ENCODE results near the gene INHBB. TPM values are rescaled to one million over a fixed set of nuclear protein-coding genes. Genes with fewer than 3 reads are reported as not detected.

The INHBB gene
- total RNA-seq, 2 experiments from 2014 or later, result not detected

DNA sequence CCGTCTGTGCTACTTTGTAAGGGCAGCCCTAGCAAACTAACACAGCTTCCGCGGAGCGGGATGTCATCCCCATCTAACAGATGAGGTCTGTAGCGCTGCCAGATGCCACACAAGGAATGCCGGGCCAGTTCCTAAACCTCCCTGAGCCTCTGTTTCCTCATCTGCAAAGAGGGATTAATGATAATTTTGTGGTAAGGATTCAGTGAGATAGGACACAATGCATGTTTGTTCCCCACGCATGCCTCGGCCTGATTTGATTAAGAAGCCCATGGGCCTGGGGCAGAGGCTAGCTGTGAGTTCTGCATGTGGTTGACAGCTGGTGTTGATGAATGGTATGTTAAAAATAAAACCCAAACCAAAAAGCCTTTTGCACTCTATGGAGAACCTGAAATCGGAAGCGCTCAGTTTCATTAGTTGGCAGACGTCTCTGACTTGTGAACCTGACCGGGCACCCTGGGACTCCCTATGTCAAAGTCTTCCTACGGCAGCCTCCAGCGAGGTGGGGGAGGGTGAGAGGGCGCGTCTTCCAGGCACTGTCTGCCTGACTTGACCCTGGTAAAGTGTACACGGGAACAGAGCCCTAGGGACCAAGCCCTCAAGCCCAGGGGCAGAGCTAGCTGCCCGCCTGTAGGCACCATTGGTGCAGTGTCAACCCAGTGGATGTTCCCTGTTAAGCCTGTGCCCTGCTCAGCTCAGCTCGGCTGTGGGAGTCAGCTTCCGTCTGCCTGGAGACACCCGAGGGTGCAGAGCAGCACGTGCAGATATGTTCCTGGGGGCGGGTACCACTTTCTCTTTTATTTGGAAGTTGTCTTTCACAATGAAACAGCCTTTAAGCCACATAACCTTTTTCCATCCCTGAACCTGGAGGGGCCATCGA lies 14.8 kb upstream of the INHBB start:
- peaks cover 4% of the 10 kb centered on the region for H3K27me3 Mint-ChIP-seq (ENCODE audit: low read depth)
- no peak overlapping the region for H3K4me3 Mint-ChIP-seq
- CTCF ChIA-PET, result no interaction called here
- no peaks in the 10 kb centered on the region for H3K36me3 Mint-ChIP-seq (ENCODE audit: low read depth)
- intact Hi-C loops (cut with micrococcal nuclease), result no loop called here
- peaks cover 3% of the 10 kb centered on the region for H3K9me3 Mint-ChIP-seq
- no peaks in the 10 kb centered on the region for H3K4me1 Mint-ChIP-seq (ENCODE audit: low read depth)
- DNase-seq, result no peak
- H3K27ac Mint-ChIP-seq, result no peak overlapping the region

DNA sequence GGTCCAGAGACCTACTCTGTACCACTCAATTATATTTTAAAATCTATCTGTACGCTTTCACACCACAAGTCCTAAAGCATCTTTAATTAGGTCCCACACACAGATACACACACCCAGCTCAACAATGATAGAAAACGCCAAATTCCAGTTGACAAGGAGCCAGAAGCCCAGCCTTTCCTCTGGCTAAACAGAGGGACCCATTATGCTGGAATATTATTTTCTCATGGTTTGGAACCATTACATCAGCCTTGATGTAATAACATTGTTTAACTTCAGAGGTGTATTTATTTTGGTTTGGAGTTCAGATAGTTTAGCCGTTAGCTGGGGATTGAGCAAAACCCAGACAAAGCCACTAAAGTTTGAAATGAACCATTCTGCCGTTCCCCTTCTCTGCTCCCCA lies 14.0 kb upstream of the INHBB start:
- intact Hi-C loops (cut with micrococcal nuclease), result no loop called here
- CTCF ChIA-PET, result interaction anchor here (0.8 kb wide), 1 partner anchor 99 kb away, joined by 5 read pairs; no protein-coding TSS in a partner anchor
- no peaks in the 10 kb centered on the region for H3K36me3 Mint-ChIP-seq (ENCODE audit: low read depth)
- H3K27me3 Mint-ChIP-seq (ENCODE audit: low read depth), result peaks cover 6% of the 10 kb centered on the region
- no peaks in the 10 kb centered on the region for H3K4me1 Mint-ChIP-seq (ENCODE audit: low read depth)
- H3K9me3 Mint-ChIP-seq, result peaks cover 3% of the 10 kb centered on the region
- no peak for DNase-seq
- H3K27ac Mint-ChIP-seq, result no peak overlapping the region
- H3K4me3 Mint-ChIP-seq, result no peak overlapping the region

DNA sequence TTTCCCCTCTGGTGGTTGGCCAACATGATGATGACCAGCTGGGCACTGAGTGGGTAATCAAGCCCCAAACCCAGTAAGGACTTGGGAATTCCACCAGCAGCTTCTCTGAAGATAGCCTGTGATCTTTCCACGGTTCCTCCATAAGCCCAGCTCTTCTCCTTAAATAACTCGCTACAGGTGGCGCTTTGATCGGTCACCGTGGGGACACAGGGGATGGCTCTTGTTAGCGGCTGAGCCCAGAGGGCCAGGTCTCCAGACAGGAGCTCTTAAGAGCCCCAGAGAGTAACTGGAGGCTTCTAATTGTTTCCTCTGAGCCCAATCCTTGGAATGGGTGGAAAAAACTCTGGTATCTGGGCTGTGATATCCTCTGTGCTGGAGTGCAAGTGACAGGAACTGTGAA lies 13.6 kb upstream of the INHBB start:
- peaks cover 3% of the 10 kb centered on the region for H3K9me3 Mint-ChIP-seq
- H3K27me3 Mint-ChIP-seq (ENCODE audit: low read depth), result peaks cover 7% of the 10 kb centered on the region
- intact Hi-C loops (cut with micrococcal nuclease), result no loop called here
- DNase-seq, result no peak
- CTCF ChIA-PET, result interaction anchor here (0.8 kb wide), 1 partner anchor 100 kb away, joined by 5 read pairs; no protein-coding TSS in a partner anchor
- H3K4me3 Mint-ChIP-seq, result no peak overlapping the region
- no peaks in the 10 kb centered on the region for H3K4me1 Mint-ChIP-seq (ENCODE audit: low read depth)
- H3K36me3 Mint-ChIP-seq (ENCODE audit: low read depth), result no peaks in the 10 kb centered on the region
- no peak overlapping the region for H3K27ac Mint-ChIP-seq

DNA sequence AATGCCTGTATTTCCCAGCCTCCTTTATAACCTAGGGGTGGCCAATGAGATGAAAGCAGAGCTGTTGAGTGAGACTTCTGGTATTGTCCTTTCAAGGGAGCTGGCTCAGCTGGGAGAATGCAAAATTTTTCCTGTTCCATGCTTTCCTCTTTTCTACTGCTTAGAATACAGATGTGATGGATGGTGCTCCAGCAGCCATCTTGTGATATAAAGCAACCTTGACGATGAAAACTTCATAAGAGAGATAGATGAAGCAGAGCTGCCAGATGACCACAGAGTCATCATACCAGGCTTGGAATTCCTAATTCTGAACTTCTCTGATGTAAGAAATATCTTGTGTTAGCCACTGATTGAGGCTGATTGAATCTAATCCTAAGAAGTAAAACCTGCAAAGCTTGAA lies 11.9 kb upstream of the INHBB start:
- no peak overlapping the region for H3K4me3 Mint-ChIP-seq
- peaks cover 11% of the 10 kb centered on the region for H3K27me3 Mint-ChIP-seq (ENCODE audit: low read depth)
- DNase-seq, result no peak
- no peaks in the 10 kb centered on the region for H3K36me3 Mint-ChIP-seq (ENCODE audit: low read depth)
- no peak overlapping the region for H3K27ac Mint-ChIP-seq
- H3K9me3 Mint-ChIP-seq, result peaks cover 3% of the 10 kb centered on the region
- H3K4me1 Mint-ChIP-seq (ENCODE audit: low read depth), result no peaks in the 10 kb centered on the region
- CTCF ChIA-PET, result interaction anchor here (0.7 to 1.2 kb wide), 3 partner anchors 9 to 347 kb away, joined by 3 to 4 read pairs (median 4); no protein-coding TSS in a partner anchor
- intact Hi-C loops (cut with micrococcal nuclease), result no loop called here

DNA sequence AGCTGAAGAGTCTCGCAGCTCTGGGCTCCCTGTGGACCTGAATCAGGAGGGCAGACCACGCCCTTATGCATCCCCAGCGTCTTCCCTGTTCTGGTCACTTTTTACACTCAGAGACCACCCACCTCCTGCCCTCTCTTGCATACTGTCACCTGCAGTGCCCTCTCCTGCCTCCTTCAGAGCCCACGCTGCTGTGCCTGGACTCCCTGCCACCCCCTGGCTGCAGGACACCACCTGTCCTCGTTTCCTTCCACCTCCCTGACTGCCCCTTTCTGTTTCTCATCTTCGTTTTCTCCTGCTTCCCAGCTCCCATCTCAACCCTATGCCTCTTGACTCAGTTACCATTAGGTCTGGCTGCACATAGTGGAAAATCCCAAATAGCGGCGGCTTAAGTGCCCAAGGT lies 9.2 kb upstream of the INHBB start:
- Mint-ChIP-seq H3K4me3 (no peak overlapping the region), H3K27ac (no peak overlapping the region), H3K27me3 (ENCODE audit: low read depth) (peaks cover 26% of the 10 kb centered on the region), H3K9me3 (peaks cover 3% of the 10 kb centered on the region), H3K36me3 (ENCODE audit: low read depth) (no peaks in the 10 kb centered on the region), H3K4me1 (ENCODE audit: low read depth) (no peaks in the 10 kb centered on the region)
- CTCF ChIA-PET, result interaction anchor here (0.5 to 1.4 kb wide), 3 partner anchors 12 to 344 kb away, joined by 3 to 4 read pairs (median 3); no protein-coding TSS in a partner anchor
- no peak for DNase-seq
- intact Hi-C loops (cut with micrococcal nuclease), result no loop called here

DNA sequence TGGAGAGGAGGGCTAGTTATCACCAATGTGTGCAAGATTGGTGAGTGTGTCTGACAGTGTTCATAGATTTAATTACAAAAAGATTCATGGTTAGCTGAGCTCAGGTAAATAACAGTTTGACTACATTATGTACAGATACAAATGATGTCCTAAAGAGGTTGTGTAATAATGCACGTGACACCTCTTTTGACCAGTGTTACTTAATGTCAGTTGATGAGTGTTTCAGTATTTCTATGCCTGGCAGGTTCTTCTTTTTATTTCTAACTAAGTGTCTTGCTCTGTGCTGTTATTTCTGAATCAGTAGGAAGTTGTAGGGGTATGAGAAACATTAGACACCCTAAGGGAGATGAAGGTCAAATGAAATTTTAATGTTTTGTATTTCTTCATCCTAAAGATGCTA lies 7.9 kb upstream of the INHBB start:
- Mint-ChIP-seq H3K4me3 (no peak overlapping the region), H3K27ac (no peak overlapping the region), H3K27me3 (ENCODE audit: low read depth) (peaks cover 35% of the 10 kb centered on the region), H3K36me3 (ENCODE audit: low read depth) (no peaks in the 10 kb centered on the region), H3K4me1 (ENCODE audit: low read depth) (peaks cover 2% of the 10 kb centered on the region), H3K9me3 (peaks cover 3% of the 10 kb centered on the region)
- CTCF ChIA-PET, result no interaction called here
- intact Hi-C loops (cut with micrococcal nuclease), result no loop called here
- DNase-seq, result no peak

DNA sequence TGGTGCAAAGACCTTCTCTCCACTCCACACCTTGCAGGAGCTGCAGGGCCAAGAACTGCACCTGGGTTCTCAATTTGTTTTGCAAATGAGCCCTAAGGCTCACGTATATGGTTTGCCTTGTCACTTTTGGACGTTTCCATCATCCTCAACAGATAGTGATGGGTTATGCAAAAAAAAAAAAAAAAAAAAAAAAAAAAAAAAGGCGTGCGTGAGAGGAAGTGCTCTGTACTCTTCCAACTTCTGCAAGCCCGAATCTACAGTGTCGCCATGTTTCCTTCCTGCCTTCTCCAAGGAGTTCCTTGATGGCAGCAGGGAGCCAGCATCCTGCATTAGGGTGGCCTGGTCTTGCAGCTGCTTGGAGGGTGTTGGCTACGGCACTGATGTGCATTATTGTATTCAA lies 4.0 kb upstream of the INHBB start:
- Mint-ChIP-seq H3K27ac (no peak overlapping the region), H3K4me3 (no peak overlapping the region), H3K27me3 (ENCODE audit: low read depth) (peaks cover 41% of the 10 kb centered on the region), H3K4me1 (ENCODE audit: low read depth) (peaks cover 7% of the 10 kb centered on the region), H3K36me3 (ENCODE audit: low read depth) (no peaks in the 10 kb centered on the region), H3K9me3 (no peaks in the 10 kb centered on the region)
- CTCF ChIA-PET, result interaction anchor here (1.3 to 2.2 kb wide), 3 partner anchors 27 to 94 kb away, joined by 3 to 11 read pairs (median 6); no protein-coding TSS in a partner anchor
- no peak for DNase-seq
- intact Hi-C loops (cut with micrococcal nuclease), result loop anchor here (2.0 kb wide), 1 partner anchor 179 kb away; no protein-coding TSS in a partner anchor

DNA sequence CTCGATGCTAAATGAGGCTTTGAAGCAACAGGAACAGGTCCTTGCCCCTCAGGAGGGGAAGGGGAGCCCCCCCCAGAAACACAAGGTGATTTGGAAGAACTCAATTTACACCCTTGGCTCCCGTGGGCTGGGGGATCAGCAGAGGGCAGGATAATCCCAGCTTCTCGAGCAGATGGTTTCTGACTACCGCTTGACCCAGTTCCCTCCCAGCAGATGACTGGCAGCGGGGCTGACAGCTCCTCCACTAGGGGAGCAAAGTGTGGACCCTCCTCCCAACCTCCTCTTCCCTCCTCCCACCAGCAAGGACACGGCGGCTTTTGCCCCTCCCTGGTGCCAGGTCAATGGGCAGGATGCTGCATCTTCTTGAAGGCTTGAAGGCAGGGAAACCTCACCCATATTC lies 3.5 kb upstream of the INHBB start:
- DNase-seq, result no peak
- CTCF ChIA-PET, result interaction anchor here (1.3 to 1.9 kb wide), 5 partner anchors 8 to 333 kb away, joined by 3 to 11 read pairs (median 6); no protein-coding TSS in a partner anchor
- Mint-ChIP-seq H3K27me3 (ENCODE audit: low read depth) (peaks cover 42% of the 10 kb centered on the region), H3K4me1 (ENCODE audit: low read depth) (peaks cover 10% of the 10 kb centered on the region), H3K27ac (no peak overlapping the region), H3K9me3 (no peaks in the 10 kb centered on the region), H3K4me3 (no peak overlapping the region), H3K36me3 (ENCODE audit: low read depth) (no peaks in the 10 kb centered on the region)
- intact Hi-C loops (cut with micrococcal nuclease), result loop anchor here (2.0 kb wide), 1 partner anchor 178 kb away; no protein-coding TSS in a partner anchor

DNA sequence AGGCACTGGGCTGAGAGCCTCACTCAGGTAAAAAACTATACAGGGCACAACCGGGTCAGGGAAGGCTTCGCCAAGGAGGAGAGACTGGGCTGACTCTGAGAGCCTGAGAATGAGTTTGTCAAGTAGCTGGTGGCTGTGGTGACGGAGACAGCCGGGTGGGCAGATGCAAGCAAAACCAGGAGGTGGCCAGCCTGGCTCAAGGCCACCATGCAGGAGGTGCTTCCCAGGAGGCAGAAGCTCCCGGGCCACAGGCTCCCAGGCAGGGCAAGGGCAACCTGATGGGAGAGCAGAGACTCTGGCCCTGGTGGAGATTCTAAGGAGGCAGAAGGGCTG lies 2.9 kb upstream of the INHBB start:
- CTCF ChIA-PET, result interaction anchor here (0.5 to 2.5 kb wide), 19 partner anchors 9 to 347 kb away, joined by 3 to 16 read pairs (median 4); no protein-coding TSS in a partner anchor

DNA sequence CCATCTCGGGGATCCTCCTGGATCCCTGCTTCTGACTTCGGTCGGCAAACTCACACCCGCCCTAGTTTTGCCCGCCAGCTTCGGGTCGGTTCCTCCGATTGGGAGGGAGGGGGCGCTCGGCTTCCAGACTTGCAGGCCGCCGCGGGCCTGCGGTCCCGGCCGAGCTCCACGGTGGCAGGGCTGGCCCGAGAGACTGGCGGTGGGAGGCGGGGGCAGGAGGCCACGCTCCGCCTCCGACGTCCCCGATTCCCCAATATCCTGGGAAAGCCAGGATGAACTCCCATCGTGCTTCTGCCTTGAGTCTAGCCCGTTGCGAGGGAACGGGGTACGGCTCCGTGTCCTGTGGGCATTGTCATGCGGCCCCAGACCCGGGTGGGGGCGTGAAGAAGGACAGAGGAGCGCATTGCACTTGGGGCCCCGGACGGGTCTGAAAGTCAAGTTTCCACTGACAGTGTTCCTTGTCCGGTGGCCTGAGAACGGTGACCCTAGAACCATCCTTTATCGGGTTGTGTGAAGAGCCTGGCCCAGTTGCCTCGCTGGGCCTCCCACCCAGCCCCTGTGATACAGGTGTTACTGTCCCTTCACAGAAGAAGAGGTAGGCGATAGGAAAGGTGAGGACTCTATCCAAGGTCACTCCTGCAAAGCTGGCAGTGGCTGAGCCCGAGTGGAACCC lies 2.4 kb upstream of the INHBB start:
- intact Hi-C loops (cut with micrococcal nuclease), result loop anchor here (1.0 to 2.0 kb wide), 6 partner anchors 94 to 737 kb away; no protein-coding TSS in a partner anchor
- H3K27me3 Mint-ChIP-seq (ENCODE audit: low read depth), result peaks cover 50% of the 10 kb centered on the region
- no peaks in the 10 kb centered on the region for H3K9me3 Mint-ChIP-seq
- CTCF ChIA-PET, result interaction anchor here (0.5 to 2.5 kb wide), 19 partner anchors 9 to 346 kb away, joined by 3 to 16 read pairs (median 4); no protein-coding TSS in a partner anchor
- peak; percentile 79 for DNase-seq
- H3K4me3 Mint-ChIP-seq, result peak overlapping the region; percentile 32
- no peaks in the 10 kb centered on the region for H3K36me3 Mint-ChIP-seq (ENCODE audit: low read depth)
- peaks cover 13% of the 10 kb centered on the region for H3K4me1 Mint-ChIP-seq (ENCODE audit: low read depth)
- no peak overlapping the region for H3K27ac Mint-ChIP-seq

More for the DNA sequence above, 2.9 kb upstream of the INHBB start:
- Mint-ChIP-seq H3K36me3 (ENCODE audit: low read depth) (no peaks in the 10 kb centered on the region), H3K27ac (no peak overlapping the region), H3K4me3 (no peak overlapping the region), H3K27me3 (ENCODE audit: low read depth) (peaks cover 46% of the 10 kb centered on the region), H3K9me3 (no peaks in the 10 kb centered on the region), H3K4me1 (ENCODE audit: low read depth) (peaks cover 13% of the 10 kb centered on the region)
- intact Hi-C loops (cut with micrococcal nuclease), result loop anchor here (1.0 to 2.0 kb wide), 5 partner anchors 94 to 337 kb away; no protein-coding TSS in a partner anchor
- DNase-seq, result no peak

DNA sequence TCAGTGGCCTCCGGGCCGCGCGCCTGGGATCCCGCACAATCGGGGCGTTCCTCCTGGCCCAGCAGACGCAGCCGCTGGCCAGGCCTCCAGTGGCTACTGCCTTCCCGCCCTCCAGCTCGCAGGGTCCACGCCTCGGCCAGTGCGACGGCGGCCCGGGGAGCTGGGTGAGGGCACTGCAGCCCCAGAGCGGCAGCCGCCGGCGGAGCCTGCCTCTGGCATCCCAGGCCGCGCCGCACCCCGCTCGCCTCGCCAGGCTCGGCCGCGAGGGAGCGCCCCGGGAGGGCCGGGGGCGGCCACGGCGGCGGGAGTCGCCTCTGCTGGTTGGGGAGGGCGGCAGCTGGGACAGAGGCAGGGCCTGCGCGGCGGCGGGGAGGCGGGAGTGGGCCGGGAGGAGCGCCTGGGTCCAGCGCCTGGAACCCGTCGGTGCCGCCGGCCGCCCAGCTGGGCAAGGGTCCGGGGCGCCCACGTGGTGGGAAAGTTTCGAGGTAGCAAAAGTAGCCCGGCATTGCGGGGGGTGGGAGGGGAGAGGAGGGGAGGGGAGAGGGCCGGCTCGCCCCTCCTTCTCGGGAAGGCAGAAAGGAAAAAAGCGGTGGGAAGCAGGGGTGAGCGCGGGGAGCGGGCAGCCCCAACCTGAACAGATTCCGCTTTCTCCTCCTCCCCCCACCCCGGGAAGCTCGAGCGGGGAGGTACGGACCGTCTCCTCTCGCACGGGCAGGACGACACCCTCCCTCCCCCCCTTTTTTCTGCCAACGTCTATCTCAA lies 1.5 kb upstream of the INHBB start:
- H3K27ac Mint-ChIP-seq, result no peak overlapping the region
- no peaks in the 10 kb centered on the region for H3K9me3 Mint-ChIP-seq
- H3K36me3 Mint-ChIP-seq (ENCODE audit: low read depth), result no peaks in the 10 kb centered on the region
- intact Hi-C loops (cut with micrococcal nuclease), result loop anchor here (2.0 kb wide), 1 partner anchor 736 kb away; no protein-coding TSS in a partner anchor
- peaks cover 55% of the 10 kb centered on the region for H3K27me3 Mint-ChIP-seq (ENCODE audit: low read depth)
- peaks cover 13% of the 10 kb centered on the region for H3K4me1 Mint-ChIP-seq (ENCODE audit: low read depth)
- CTCF ChIA-PET, result interaction anchor here (1.3 to 2.5 kb wide), 7 partner anchors 31 to 337 kb away, joined by 3 to 16 read pairs (median 6); no protein-coding TSS in a partner anchor
- H3K4me3 Mint-ChIP-seq, result no peak overlapping the region
- no peak for DNase-seq
